ENCODE results near the gene NUP153.
A peak's percentile ranks its signal among the peaks of the same experiment; 100 is the strongest.
"Not testable (repeated sequence)": the region's sequence is repeated elsewhere in the genome, so short reads cannot be mapped to it uniquely, and the experiment has no call there.

NUP153 gene

DNA sequence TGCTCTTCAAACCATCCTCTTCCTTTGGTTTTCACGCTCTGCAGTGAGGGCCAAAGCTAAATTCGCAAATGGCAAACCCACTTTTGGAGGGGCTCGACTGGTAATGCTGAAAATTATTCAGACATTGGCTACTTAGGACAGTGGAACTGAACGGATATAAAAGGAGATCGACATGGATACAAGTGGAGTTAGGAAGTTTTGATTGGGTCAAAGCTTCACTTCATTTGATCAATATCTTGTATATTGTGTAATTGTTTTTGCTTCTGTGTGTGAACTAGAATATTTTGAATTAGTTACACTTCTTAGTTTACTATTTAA, 105.4 kb downstream of the NUP153 start:
- DNase-seq (ENCODE audit: low read depth) = no peak

DNA sequence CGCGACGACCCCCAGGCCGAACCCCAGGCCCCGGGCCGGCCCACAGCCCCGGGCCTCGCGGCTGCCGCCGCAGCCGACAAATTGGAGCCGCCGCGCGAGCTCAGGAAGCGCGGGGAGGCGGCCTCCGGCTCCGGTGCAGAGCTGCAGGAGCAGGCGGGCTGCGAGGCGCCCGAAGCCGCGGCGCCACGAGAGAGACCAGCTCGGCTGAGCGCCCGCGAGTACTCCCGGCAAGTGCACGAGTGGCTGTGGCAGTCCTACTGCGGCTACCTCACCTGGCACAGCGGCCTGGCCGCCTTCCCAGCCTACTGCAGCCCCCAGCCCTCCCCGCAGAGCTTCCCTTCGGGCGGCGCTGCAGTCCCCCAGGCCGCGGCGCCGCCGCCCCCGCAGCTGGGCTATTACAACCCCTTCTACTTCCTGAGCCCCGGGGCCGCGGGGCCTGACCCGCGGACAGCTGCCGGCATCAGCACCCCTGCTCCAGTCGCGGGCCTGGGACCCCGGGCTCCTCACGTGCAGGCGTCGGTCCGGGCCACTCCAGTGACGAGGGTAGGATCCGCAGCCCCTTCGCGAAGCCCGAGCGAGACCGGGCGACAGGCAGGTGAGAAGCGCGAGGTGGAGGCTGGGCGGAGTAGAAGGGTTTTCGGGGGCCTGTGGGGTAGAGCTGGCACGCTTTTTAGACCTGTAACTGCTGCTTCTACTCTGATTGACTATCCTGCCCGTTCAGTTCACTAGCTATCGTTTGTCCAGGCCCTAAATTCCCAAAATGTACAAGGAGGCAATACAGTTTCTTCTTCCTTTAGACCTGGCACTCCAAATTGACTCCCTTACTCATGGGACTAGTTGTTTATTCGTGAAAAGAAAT, 106.0 kb downstream of the NUP153 start:
- peak; percentile 11 for DNase-seq (ENCODE audit: low read depth)

GRCh38 chr6:17599877-17600526, 106.7 kb downstream of the NUP153 start, which contains the start of gene FAM8A1:
Gene FAM8A1 (plus strand): TSS chr6:17600302. CDS start chr6:17600410, 108 bp downstream.
- DNase-seq (ENCODE audit: low read depth) = peak; percentile 93

GRCh38 chr6:17596085-17596484, 110.6 kb downstream of the NUP153 start:
- DNase-seq (ENCODE audit: low read depth) = no peak

- DNase-seq (ENCODE audit: low read depth) = no peak
These were observed 113.5 kb downstream of the NUP153 start for GRCh38 chr6:17593246-17593645.

GRCh38 chr6:17591287-17591686, 115.4 kb downstream of the NUP153 start:
- DNase-seq (ENCODE audit: low read depth) = no peak

DNA sequence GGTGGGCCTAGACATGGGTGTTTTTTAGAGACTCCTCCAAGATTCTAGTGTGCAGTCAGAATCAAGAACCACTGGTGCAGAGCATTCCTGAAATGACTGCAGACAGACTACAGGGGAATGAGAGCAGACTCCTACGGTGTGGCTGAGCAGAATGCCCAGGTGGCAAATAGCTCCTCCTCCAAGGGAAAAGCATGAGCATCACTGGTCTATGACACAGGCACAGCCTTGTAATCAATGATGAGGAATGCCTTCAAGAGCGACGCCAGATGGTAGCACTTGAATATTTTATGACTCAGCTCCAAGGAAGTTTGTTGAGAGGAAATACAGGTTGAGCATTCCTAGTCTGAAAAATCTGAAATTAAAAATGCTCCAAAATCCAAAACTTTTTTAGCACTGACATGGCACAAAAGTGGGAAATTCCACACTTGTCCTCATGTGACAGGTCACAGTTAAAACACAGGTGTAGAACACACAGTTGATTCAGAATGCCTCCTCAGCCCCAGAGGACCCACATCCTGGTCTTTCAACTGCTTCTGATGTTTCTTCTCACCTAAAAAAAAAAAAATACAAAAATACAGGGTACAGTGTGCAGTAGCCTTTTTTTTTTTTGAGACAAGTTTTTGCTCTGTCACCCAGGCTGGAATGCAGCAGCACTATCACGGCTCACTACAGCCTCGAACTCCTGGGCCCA, 117.2 kb downstream of the NUP153 start:
- no peak for DNase-seq (ENCODE audit: low read depth)

DNA sequence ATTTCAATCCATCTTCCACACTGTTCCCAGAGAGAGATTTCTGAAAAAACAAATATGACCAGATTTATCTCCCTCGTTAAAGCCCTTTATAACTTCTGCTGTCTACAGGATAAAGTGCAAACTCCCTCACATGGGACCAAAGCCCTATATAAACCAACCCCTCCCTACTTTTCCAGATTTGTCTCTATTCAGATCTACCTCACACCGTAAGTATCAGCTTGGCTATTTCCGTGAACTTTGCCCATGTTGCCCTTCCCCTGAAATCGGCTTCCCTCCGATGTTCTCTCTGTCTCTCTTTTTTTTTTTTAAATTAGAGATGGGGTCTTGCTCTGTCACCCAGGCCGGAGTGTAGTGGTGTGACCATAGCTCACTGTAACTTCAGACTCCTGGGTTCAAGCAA, 118.7 kb downstream of the NUP153 start:
- DNase-seq (ENCODE audit: low read depth) = no peak

- not testable (repeated sequence) for DNase-seq (ENCODE audit: low read depth)
These were observed 120.1 kb downstream of the NUP153 start for GRCh38 chr6:17586623-17587022.

- no peak for DNase-seq (ENCODE audit: low read depth)
These were observed 120.8 kb downstream of the NUP153 start for GRCh38 chr6:17585766-17586490.

GRCh38 chr6:17584241-17584803, 122.4 kb downstream of the NUP153 start:
- DNase-seq (ENCODE audit: low read depth) = no peak

DNA sequence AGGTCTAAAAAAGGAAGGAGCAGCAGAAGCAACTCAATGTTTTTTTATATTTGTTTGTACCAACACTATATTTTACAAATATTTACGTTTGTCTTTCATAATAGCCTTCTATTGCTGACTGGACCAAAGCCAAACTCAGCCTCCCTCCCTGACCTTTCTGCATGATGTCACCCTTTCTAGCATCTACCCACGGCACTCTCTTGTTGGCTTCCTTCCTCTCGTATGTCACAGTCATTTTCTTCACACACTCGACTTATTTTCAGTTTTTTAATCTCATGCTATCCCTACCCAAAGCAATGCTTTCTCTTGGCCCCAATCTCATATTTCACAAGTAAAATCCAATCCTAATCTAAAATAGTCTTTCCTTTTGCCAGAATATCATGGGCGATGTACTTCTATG, 122.9 kb downstream of the NUP153 start:
- no peak for DNase-seq (ENCODE audit: low read depth)

GRCh38 chr6:17581282-17581681, 125.4 kb downstream of the NUP153 start:
- DNase-seq (ENCODE audit: low read depth) = not testable (repeated sequence)

GRCh38 chr6:17580518-17581048, 126.1 kb downstream of the NUP153 start:
- DNase-seq (ENCODE audit: low read depth) = no peak

DNA sequence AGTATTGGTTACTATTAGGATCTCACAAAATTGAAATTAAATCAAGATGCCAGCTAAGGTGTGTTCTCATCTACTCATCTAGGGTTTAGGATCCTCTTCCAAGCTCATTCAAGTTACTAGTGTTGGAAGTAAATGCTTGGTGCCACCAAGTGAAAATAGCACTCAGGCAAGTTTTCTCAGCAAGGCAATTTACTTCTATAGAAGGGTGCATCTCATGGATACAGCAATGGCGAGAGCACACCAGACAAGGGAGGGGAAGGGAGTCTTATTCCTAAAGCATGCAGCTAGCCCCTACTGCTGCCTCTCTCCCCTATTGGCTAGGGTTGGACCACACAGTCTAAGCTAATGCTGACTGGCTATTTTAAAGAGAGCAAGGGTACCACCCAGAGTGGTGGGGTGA, 129.7 kb downstream of the NUP153 start:
- DNase-seq (ENCODE audit: low read depth) = no peak

DNA sequence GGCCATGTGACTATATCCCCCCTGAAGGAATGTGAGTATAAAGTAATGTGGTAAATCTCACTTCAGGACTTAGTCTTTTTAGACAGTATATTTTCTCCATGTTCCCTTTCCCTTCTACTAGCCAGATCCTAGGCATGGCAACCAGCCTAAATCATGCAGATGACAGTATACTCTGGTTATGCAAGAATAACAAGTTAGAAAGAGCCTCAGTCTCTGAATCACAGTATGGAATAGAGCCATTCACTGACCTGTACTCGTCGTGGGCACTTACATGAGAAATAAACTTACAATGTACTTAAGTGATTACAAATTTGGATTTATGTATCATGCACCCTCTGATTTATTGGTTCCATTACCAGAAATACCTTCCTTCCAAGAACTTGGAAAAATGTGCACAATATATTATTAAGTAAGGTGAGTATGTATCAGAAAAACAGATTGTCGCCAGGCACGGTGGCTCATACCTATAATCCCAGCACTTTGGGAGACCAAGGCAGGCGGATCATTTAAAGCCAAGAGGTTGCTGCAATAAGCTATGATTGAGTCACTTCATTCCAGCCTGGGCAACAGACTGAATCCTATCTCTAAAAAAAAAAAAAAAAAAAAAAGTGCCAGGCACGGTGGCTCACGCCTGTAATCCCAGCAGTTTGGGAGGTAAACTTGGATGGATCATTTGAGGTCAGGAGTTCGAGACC, 131.7 kb downstream of the NUP153 start:
- DNase-seq (ENCODE audit: low read depth) = no peak

GRCh38 chr6:17565399-17565798, 141.3 kb downstream of the NUP153 start:
- no peak for DNase-seq (ENCODE audit: low read depth)

All from stimulated activated CD8-positive, alpha-beta memory T cell treated with anti-CD3 and anti-CD28 coated beads, Interleukin-15, amount 100 ng/mL, for 24 hours (primary cell).